ENCODE measurements around the gene CYP1A2.
"Not testable (repeated sequence)": the region's sequence is repeated elsewhere in the genome, so short reads cannot be mapped to it uniquely, and the experiment has no call there.

The CYP1A2 gene

DNA sequence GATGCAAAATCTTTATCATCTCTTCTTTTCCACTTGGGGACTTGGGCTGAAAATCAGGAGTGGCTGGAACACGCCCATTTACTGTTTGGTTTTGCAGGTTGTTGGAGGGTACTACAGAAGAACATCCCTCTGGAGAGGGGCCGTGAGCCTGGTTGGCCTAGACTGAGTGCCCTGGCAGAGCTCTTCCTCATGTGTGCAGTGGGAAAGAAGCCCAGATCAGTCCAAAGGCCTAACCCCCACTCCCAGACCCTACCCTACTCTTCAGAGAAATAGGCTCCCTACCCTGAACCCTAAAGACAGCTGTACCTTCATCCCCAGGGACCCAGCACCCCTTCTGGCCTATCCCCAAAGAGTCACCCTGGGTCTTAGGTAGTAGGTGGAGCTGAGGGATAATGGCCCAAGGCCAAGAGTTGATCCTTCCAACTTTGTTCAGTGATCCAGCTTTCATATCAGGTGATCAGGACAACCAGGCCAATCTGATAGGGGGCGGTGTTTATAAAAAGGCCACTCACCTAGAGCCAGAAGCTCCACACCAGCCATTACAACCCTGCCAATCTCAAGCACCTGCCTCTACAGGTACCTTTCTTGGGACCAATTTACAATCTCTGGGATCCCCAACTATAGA lies at the start of gene CYP1A2:
CYP1A2 (plus strand) TSS at position 524 of the 625 bp plus-strand sequence. CDS start 894 bp downstream, outside the sequence.
- no peak for DNase-seq (ENCODE audit: low read depth)

- no peak for DNase-seq (ENCODE audit: low read depth)
Measured at GRCh38 chr15:74709011-74709410, 39.6 kb upstream of the CYP1A2 start.

DNA sequence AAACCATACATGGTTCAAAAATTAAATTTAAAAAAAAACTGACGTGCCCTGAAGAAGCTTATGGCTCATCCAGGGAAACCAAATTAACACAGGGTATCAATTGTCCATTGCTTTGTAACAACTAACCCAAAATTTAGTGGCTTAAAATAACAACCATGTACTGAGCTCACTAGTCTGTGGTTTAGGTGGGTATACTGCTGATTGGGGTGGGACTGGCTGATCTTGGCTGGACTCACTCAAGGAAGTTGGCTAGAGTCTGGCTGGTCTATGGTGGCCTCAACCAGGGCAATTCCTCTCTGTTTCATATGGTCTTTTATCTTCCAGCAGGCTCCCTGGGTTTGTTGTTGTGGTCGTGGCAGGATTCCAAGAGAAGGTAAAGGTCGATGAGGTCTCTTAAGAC lies 38.8 kb upstream of the CYP1A2 start:
- no peak for DNase-seq (ENCODE audit: low read depth)

- DNase-seq (ENCODE audit: low read depth) = no peak
Measured at GRCh38 chr15:74710319-74711094, 38.1 kb upstream of the CYP1A2 start.

GRCh38 chr15:74712311-74712710 lies 36.3 kb upstream of the CYP1A2 start:
- no peak for DNase-seq (ENCODE audit: low read depth)

- no peak for DNase-seq (ENCODE audit: low read depth)
Measured at GRCh38 chr15:74716651-74717050, 32.0 kb upstream of the CYP1A2 start.

GRCh38 chr15:74722591-74722990 lies 26.1 kb upstream of the CYP1A2 start:
- no peak for DNase-seq (ENCODE audit: low read depth)

GRCh38 chr15:74723187-74723586 lies 25.5 kb upstream of the CYP1A2 start:
- no peak for DNase-seq (ENCODE audit: low read depth)

- DNase-seq (ENCODE audit: low read depth) = no peak
Measured at GRCh38 chr15:74723754-74724334, 24.8 kb upstream of the CYP1A2 start.

DNA sequence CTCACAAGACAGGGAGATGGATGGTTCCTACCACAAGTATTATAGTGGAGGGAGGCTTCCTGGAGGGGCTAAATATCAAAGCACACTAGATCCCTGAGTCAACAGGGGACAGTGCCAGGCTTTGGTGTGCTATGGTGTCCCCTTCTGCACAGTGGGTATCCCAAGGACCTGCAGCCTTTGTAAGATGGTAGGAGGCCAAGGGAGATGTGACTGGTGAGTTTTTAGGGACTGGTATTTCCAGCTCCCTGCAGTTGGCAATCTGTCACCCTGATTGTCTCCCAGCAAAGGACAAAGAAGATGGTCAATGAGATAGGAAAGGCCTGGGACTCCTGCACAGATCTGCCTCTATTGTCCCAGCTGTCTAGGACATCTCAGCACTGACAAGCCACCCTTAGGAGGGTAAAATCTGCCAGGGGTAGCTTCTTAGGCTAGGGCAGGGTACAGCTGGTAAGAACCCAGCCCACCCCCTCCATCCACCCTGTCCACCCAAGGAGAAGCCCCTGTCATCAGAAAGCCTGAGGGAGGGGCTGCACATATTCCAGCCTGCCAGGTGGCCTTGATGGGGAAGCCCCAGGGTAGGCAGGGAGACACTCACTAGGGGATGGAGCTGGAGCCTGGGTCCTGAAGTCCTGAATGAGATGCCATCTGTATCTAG lies 23.9 kb upstream of the CYP1A2 start:
- DNase-seq (ENCODE audit: low read depth) = no peak

- DNase-seq (ENCODE audit: low read depth) = peak; percentile 20
Measured at GRCh38 chr15:74725225-74725774, 23.3 kb upstream of the CYP1A2 start, which contains the start of gene CYP1A1. CYP1A1 (minus strand) TSS chr15:74725528; CDS start chr15:74723097, 2,431 bp downstream.

GRCh38 chr15:74725845-74726773 lies 22.5 kb upstream of the CYP1A2 start:
- DNase-seq (ENCODE audit: low read depth) = peak; percentile 47

GRCh38 chr15:74726774-74727164 lies 21.9 kb upstream of the CYP1A2 start:
- no peak for DNase-seq (ENCODE audit: low read depth)

- no peak for DNase-seq (ENCODE audit: low read depth)
Measured at GRCh38 chr15:74727727-74728126, 20.9 kb upstream of the CYP1A2 start.

DNA sequence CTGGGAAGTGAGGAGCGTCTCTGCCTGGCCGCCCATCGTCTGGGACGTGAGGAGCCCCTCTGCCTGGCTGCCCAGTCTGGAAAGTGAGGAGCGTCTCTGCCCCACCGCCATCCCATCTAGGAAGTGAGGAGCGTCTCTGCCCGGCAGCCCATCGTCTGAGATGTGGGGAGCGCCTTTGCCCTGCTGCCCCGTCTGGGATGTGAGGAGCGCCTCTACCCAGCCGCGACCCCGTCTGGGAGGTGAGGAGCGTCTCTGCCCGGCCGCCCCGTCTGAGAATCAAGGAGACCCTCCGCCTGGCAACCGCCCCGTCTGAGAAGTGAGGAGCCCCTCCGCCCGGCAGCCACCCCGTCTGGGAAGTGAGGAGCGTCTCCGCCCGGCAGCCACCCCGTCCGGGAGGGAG lies 19.9 kb upstream of the CYP1A2 start:
- DNase-seq (ENCODE audit: low read depth) = not testable (repeated sequence)

- not testable (repeated sequence) for DNase-seq (ENCODE audit: low read depth)
Measured at GRCh38 chr15:74729372-74729771, 19.3 kb upstream of the CYP1A2 start.

DNA sequence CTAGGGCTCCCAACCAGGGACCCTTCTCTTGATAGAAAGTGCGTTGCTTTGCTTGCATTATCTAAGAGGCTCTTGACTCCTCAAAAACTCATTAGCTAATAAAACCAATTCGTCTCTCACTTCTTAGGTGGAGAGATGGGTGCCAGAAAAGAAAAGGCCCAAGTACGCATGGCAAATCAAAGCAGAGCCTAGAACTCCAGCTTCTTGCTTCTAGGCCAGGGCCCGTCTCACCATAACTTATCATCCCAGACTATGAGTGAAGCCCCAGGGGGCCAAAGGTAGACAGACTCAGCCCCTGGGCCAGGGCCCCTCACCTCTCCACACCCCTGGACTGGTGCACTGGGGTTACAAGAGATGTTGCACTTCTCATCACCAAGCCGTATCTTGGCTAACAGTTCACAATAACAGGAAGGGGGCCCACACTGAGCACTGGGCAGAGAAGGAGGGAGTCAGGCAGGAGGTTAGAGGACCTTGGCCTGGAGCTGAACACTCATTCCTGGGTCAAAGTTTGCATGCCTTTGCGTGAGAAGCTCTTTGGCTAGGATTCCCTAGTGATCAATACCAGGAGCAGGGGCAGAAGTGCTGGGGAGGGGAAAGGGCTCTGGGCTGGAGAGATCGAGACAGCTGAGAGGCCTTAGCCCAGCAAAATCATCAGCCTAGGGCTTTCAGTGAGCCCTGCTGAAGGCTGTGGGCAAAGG lies 17.9 kb upstream of the CYP1A2 start:
- DNase-seq (ENCODE audit: low read depth) = no peak

- DNase-seq (ENCODE audit: low read depth) = no peak
Measured at GRCh38 chr15:74732846-74733245, 15.8 kb upstream of the CYP1A2 start.

- DNase-seq (ENCODE audit: low read depth) = no peak
Measured at GRCh38 chr15:74733269-74733668, 15.4 kb upstream of the CYP1A2 start.

DNA sequence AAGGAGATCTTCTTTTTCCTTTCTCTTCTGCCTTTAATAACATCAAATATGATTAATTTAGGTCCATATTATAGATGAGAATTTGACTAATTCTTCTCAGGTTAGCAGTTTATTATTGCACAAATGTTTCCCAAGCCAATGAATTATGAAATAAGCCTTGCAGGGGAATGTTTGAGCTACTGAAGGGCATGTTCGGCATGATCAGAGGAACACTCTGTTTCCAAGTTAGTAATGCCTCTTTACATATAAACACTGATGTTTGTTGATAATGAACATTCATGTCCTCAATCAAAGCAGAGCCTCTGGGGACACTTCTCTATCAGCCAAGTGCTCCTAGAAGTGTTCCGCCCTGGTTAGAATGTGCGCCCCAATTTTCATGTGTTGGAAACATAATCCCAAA lies 13.3 kb upstream of the CYP1A2 start:
- no peak for DNase-seq (ENCODE audit: low read depth)

- DNase-seq (ENCODE audit: low read depth) = not testable (repeated sequence)
Measured at GRCh38 chr15:74738239-74738638, 10.4 kb upstream of the CYP1A2 start.
